Measurements from ENCODE around the gene LRIT1.

LRIT1 gene

GRCh38 chr10:84214046-84214572 lies 27.2 kb downstream of the LRIT1 start:
- DNase-seq (ENCODE audit: low read depth): no peak

- DNase-seq (ENCODE audit: low read depth): no peak
Measured at GRCh38 chr10:84213076-84213475, 28.3 kb downstream of the LRIT1 start.

- DNase-seq (ENCODE audit: low read depth): no peak
Measured at GRCh38 chr10:84212014-84212413, 29.3 kb downstream of the LRIT1 start.

- no peak for DNase-seq (ENCODE audit: low read depth)
Measured at GRCh38 chr10:84211566-84211965, 29.8 kb downstream of the LRIT1 start.

GRCh38 chr10:84208023-84208422 lies 33.3 kb downstream of the LRIT1 start:
- DNase-seq (ENCODE audit: low read depth): no peak

GRCh38 chr10:84205853-84206525 lies 35.4 kb downstream of the LRIT1 start:
- no peak for DNase-seq (ENCODE audit: low read depth)

GRCh38 chr10:84205049-84205852 lies 36.1 kb downstream of the LRIT1 start:
- peak; percentile 22 for DNase-seq (ENCODE audit: low read depth)

- DNase-seq (ENCODE audit: low read depth): no peak
Measured at GRCh38 chr10:84204610-84205009, 36.7 kb downstream of the LRIT1 start.

- no peak for DNase-seq (ENCODE audit: low read depth)
Measured at GRCh38 chr10:84204122-84204521, 37.2 kb downstream of the LRIT1 start.

- no peak for DNase-seq (ENCODE audit: low read depth)
Measured at GRCh38 chr10:84202349-84202748, 39.0 kb downstream of the LRIT1 start.

GRCh38 chr10:84201682-84202081 lies 39.7 kb downstream of the LRIT1 start:
- DNase-seq (ENCODE audit: low read depth): no peak

- no peak for DNase-seq (ENCODE audit: low read depth)
Measured at GRCh38 chr10:84201244-84201606, 40.1 kb downstream of the LRIT1 start.

GRCh38 chr10:84200537-84201243 lies 40.7 kb downstream of the LRIT1 start:
- DNase-seq (ENCODE audit: low read depth): no peak

GRCh38 chr10:84198206-84198915 lies 43.0 kb downstream of the LRIT1 start:
- no peak for DNase-seq (ENCODE audit: low read depth)

- DNase-seq (ENCODE audit: low read depth): no peak
Measured at GRCh38 chr10:84197643-84198042, 43.7 kb downstream of the LRIT1 start.

- no peak for DNase-seq (ENCODE audit: low read depth)
Measured at GRCh38 chr10:84196941-84197340, 44.4 kb downstream of the LRIT1 start.

GRCh38 chr10:84196083-84196482 lies 45.3 kb downstream of the LRIT1 start:
- no peak for DNase-seq (ENCODE audit: low read depth)

- DNase-seq (ENCODE audit: low read depth): no peak
Measured at GRCh38 chr10:84195044-84195830, 46.1 kb downstream of the LRIT1 start.

- DNase-seq (ENCODE audit: low read depth): peak; percentile 17
Measured at GRCh38 chr10:84194424-84195043, 46.8 kb downstream of the LRIT1 start, which contains the start of gene CDHR1. CDHR1 (plus strand) TSS chr10:84194537; CDS start chr10:84194761, 224 bp downstream.

- DNase-seq (ENCODE audit: low read depth): no peak
Measured at GRCh38 chr10:84193846-84194423, 47.4 kb downstream of the LRIT1 start.
